HS-27A (cell line): ENCODE measurements around the gene BGN.

Experiments used
- DNase-seq: peaks from one replicate; pipeline ENCODE4 v3.0.0-alpha.2; 2012; ENCODE audit warnings: low read depth, missing footprints

The BGN gene

GRCh38 chrX:153526801-153527200, 32.0 kb downstream of the BGN start:
- no peak for DNase-seq

GRCh38 chrX:153527208-153527607, 32.4 kb downstream of the BGN start:
- no peak for DNase-seq

- DNase-seq, result no peak
Measured at GRCh38 chrX:153530411-153531129, 35.8 kb downstream of the BGN start.

GRCh38 chrX:153533091-153533490, 38.3 kb downstream of the BGN start:
- no peak for DNase-seq

- DNase-seq, result no peak
Measured at GRCh38 chrX:153537080-153537479, 42.3 kb downstream of the BGN start.

- no peak for DNase-seq
Measured at GRCh38 chrX:153537526-153538295, 42.9 kb downstream of the BGN start.

- no peak for DNase-seq
Measured at GRCh38 chrX:153538424-153538823, 43.6 kb downstream of the BGN start.

GRCh38 chrX:153539171-153539978, 44.6 kb downstream of the BGN start:
- peak; percentile 14 for DNase-seq

GRCh38 chrX:153539979-153540358, 45.2 kb downstream of the BGN start:
- no peak for DNase-seq

GRCh38 chrX:153544727-153545126, 49.9 kb downstream of the BGN start:
- DNase-seq, result no peak

- no peak for DNase-seq
Measured at GRCh38 chrX:153546386-153546785, 51.6 kb downstream of the BGN start.

GRCh38 chrX:153547195-153547594, 52.4 kb downstream of the BGN start:
- DNase-seq, result no peak

GRCh38 chrX:153549231-153549630, 54.5 kb downstream of the BGN start:
- no peak for DNase-seq

GRCh38 chrX:153549807-153550206, 55.0 kb downstream of the BGN start:
- DNase-seq, result no peak

- no peak for DNase-seq
Measured at GRCh38 chrX:153551135-153551534, 56.4 kb downstream of the BGN start.

GRCh38 chrX:153554519-153555167, 59.9 kb downstream of the BGN start:
- DNase-seq, result peak; percentile 2

- no peak for DNase-seq
Measured at GRCh38 chrX:153556767-153557166, 62.0 kb downstream of the BGN start.

GRCh38 chrX:153557618-153558355, 63.0 kb downstream of the BGN start:
- no peak for DNase-seq
